Sigmoid colon (tissue), 7 donors: ENCODE measurements around the gene SLC25A41. TPM values are rescaled to one million over a fixed set of nuclear protein-coding genes. Genes with fewer than 3 reads are reported as not detected.

Experiments
- DNase-seq: peaks from one replicate; pipeline ENCODE4 v3.0.0-alpha.2; 2019
- H3K27ac ChIP-seq, 4 donors: fragments of 200-600 bp; sonication (generic); one replicate each; pipeline ENCODE4 v1.5.1; 2016 to 2019; ENCODE audit warnings: mild to moderate bottlenecking in 1 of 4
- H3K27me3 ChIP-seq, 3 donors: fragments of 200-600 bp; sonication (generic); one replicate each; pipeline ENCODE4 v1.5.1; 2019; ENCODE audit warnings: mild to moderate bottlenecking in 1 of 3
- H3K36me3 ChIP-seq, 4 donors: fragments of 200-600 bp; sonication (generic); one replicate each; pipeline ENCODE4 v1.5.1; 2016 to 2019
- H3K4me1 ChIP-seq, 4 donors: fragments of 200-600 bp; sonication (generic); one replicate each; pipeline ENCODE4 v1.5.1; 2017 to 2019
- H3K4me3 ChIP-seq, 4 donors: fragments of 200-600 bp; sonication (generic); one replicate each; pipeline ENCODE4 v1.5.1; 2017 to 2019; ENCODE audit warnings: mild to moderate bottlenecking in 2 of 4, moderate library complexity in 1 of 4
- H3K9me3 ChIP-seq, 4 donors: fragments of 200-600 bp in 3 of 4; sonication (generic) in 3 of 4; one replicate each; pipeline versions ENCODE4 v1.5.1 to v1.6.1; 2013 to 2019
- CTCF ChIP-seq, 4 experiments: fragments of 450-650 bp in 3 of 4; fragments of 200-600 bp in 1 of 4; IDR thresholded peaks; one replicate each; pipeline ENCODE4 v1.5.1; 2016 to 2019; ENCODE audit warnings: antibody characterized with exemption in 4 of 4, mild to moderate bottlenecking in 3 of 4, moderate library complexity in 2 of 4
- EP300 ChIP-seq, 4 donors: sonication (generic); formaldehyde crosslinking; IDR thresholded peaks; one replicate each; pipeline ENCODE4 v1.6.1; 2017; ENCODE audit warnings: antibody characterized with exemption in 4 of 4
- POLR2A ChIP-seq, 2 donors: fragments of 450-650 bp; IDR thresholded peaks; one replicate each; pipeline ENCODE4 v1.6.1; 2016; ENCODE audit warnings: antibody characterized with exemption in 2 of 2, mild to moderate bottlenecking in 2 of 2, moderate library complexity in 2 of 2
- POLR2AphosphoS5 ChIP-seq, 4 donors: sonication (generic); formaldehyde crosslinking; IDR thresholded peaks; one replicate each; pipeline ENCODE4 v1.6.1; 2017; ENCODE audit warnings: antibody characterized with exemption in 4 of 4
- WGBS, 2 donors: extraction: QIAGEN DNeasy Blood & Tissue Kit; methylation state at CpG; one replicate each; pipeline ENCODE4 v1.1.7; 2013; 5-methylcytosine and 5-hydroxymethylcytosine counted together
- intact Hi-C: fragments of 100-400 bp; cut with DNase I; formaldehyde crosslinking; loops from one replicate; pipeline ENCODE4 v1.15.1; 2023
- polyA plus RNA-seq, 3 donors: library from polyadenylated mRNA; stranded (reverse); fragments of 200-250 nt; gene quantifications; one replicate each; pipeline ENCODE4 v1.2.3, GENCODE V29; 2013
- total RNA-seq, 4 donors: library from RNA; depleted of rRNA; stranded (reverse); fragments of >200 nt; gene quantifications; one replicate each; pipeline ENCODE4 v1.1.0, GENCODE V29; 2016
- donor health status: healthy with polysubstance abuse.
- donor health status: Bipolar disorder and iron deficiency.
- donor health status: healthy.

SLC25A41 gene
- total and polyA plus RNA-seq, 7 donors: 0.60 to 1.4 (median 1.1) TPM; not detected in 2

DNA sequence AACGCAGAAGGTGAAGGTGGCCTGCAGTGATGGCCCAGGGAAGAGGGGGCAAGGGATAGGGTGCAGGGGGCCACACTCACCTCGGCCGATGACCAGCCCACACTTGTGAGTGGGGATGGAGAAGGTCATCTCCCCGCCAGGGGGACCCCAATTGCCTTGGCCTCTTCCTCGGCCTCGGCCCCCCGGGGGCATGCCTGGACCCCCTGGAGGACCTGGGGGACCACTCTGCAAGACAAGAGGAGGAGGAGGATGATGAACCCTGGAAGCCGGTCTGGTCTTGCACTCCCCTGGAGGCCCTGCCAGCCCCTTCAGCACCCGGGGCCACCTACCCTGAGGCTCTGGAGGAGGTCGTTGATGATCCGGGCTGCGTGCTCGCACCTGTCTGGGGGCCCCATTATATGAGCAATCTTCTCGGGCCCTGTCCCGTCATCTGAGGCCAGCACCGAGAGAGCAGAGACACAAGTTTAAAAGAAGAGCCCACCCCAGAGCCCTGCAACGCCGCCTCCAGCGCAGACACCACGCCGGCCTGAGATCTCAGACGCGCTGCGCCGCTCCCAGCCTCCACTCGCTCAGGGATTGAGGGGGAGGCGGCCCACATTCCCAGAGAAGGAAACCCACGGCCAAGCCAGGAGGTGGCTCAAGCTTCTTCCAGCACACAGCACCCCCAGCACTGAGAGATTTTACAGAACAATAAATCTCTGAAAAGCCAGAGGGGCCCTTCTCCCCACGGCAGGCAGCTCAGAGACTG lies 16.7 kb downstream of the SLC25A41 start:
- no peak for TF ChIP-seq POLR2A (IDR thresholded peaks at IDR 0.05)
- TF ChIP-seq POLR2AphosphoS5 (IDR thresholded peaks at IDR 0.05): no peak
- TF ChIP-seq EP300 (IDR thresholded peaks at IDR 0.05): no peak
- Histone ChIP-seq H3K4me3 (no peak overlapping the region), H3K27ac (no peak overlapping the region), H3K27me3 (no peaks in the 10 kb centered on the region), H3K36me3 (peaks cover 55 to 80% (median 70%) of the 10 kb centered on the region in 4 donors), H3K4me1 (peaks cover 0 to 22% (median 18%) of the 10 kb centered on the region in 4 donors), H3K9me3 (no peaks in the 10 kb centered on the region)
- DNase-seq: no peak
- WGBS, 2 donors: 95% methylated on average over 29 of the region's 29 CpGs
- intact Hi-C loops: no loop called here

- 95 to 96% methylated on average over 32 of the region's 32 CpGs for WGBS, 2 donors
- peaks cover 0 to 15% (median 9%) of the 10 kb centered on the region in 4 donors for H3K4me1 ChIP-seq
- H3K27me3 ChIP-seq: no peaks in the 10 kb centered on the region
- intact Hi-C loops: no loop called here
- TF ChIP-seq EP300 (IDR thresholded peaks at IDR 0.05): no peak
- TF ChIP-seq POLR2A (IDR thresholded peaks at IDR 0.05): no peak
- no peak for TF ChIP-seq CTCF (IDR thresholded peaks at IDR 0.05)
- no peak for TF ChIP-seq POLR2AphosphoS5 (IDR thresholded peaks at IDR 0.05)
- H3K27ac ChIP-seq: no peak overlapping the region
- H3K9me3 ChIP-seq: no peaks in the 10 kb centered on the region
- DNase-seq: peak; percentile 66
- peaks cover 55 to 69% (median 67%) of the 10 kb centered on the region in 4 donors for H3K36me3 ChIP-seq
- no peak overlapping the region for H3K4me3 ChIP-seq
Measured at GRCh38 chr19:6415591-6416190, 17.9 kb downstream of the SLC25A41 start.

GRCh38 chr19:6414793-6415590 lies 18.6 kb downstream of the SLC25A41 start:
- H3K27me3 ChIP-seq: no peaks in the 10 kb centered on the region
- TF ChIP-seq CTCF (IDR thresholded peaks at IDR 0.05): no peak
- no peak for TF ChIP-seq EP300 (IDR thresholded peaks at IDR 0.05)
- TF ChIP-seq POLR2AphosphoS5 (IDR thresholded peaks at IDR 0.05): no peak
- 93 to 95% methylated on average over 47 of the region's 47 CpGs for WGBS, 2 donors
- H3K9me3 ChIP-seq: no peaks in the 10 kb centered on the region
- H3K4me3 ChIP-seq: no peak overlapping the region
- H3K27ac ChIP-seq: no peak overlapping the region
- DNase-seq: no peak
- peaks cover 54 to 62% (median 61%) of the 10 kb centered on the region in 4 donors for H3K36me3 ChIP-seq
- peaks cover 0 to 15% (median 9%) of the 10 kb centered on the region in 4 donors for H3K4me1 ChIP-seq
- intact Hi-C loops: no loop called here

GRCh38 chr19:6413721-6414643 lies 19.6 kb downstream of the SLC25A41 start:
- no peaks in the 10 kb centered on the region for H3K9me3 ChIP-seq
- H3K27me3 ChIP-seq: no peaks in the 10 kb centered on the region
- peak overlapping the region; percentile 19 to 48 (median 42) for H3K27ac ChIP-seq
- intact Hi-C loops: no loop called here
- WGBS, 2 donors: 80 to 83% methylated on average over 42 of the region's 42 CpGs
- no peak overlapping the region for H3K4me3 ChIP-seq
- TF ChIP-seq POLR2A (IDR thresholded peaks at IDR 0.05): no peak
- no peak for TF ChIP-seq POLR2AphosphoS5 (IDR thresholded peaks at IDR 0.05)
- no peak for TF ChIP-seq EP300 (IDR thresholded peaks at IDR 0.05)
- TF ChIP-seq CTCF (IDR thresholded peaks at IDR 0.05): no peak
- H3K36me3 ChIP-seq: peaks cover 44 to 52% (median 51%) of the 10 kb centered on the region in 4 donors
- DNase-seq: no peak
- peaks cover 0 to 15% (median 9%) of the 10 kb centered on the region in 4 donors for H3K4me1 ChIP-seq
